Naive B cell (primary cell): ENCODE measurements around the gene RGS9. TPM values are rescaled to one million over a fixed set of nuclear protein-coding genes. Genes with fewer than 3 reads are reported as not detected.
A peak's percentile ranks its signal among the peaks of the same experiment; 100 is the strongest.
"Not testable (repeated sequence)": the region's sequence is repeated elsewhere in the genome, so short reads cannot be mapped to it uniquely, and the experiment has no call there.

Source experiments
- ATAC-seq, 2 donors: fragments of 150-1000 bp; cut with Tn5 transposase; 2 replicates each; pipeline ENCODE4 v1.10.0; 2021; ENCODE audit warnings: low read depth in 2 of 2, mild to moderate bottlenecking in 2 of 2, moderate library complexity in 2 of 2
- DNase-seq: peaks from one replicate; pipeline ENCODE4 v3.0.0; 2022
- H3K27ac Mint-ChIP-seq, 6 donors: one replicate each; pipeline ENCODE4 v1.8.0; 2020 to 2022; ENCODE audit warnings: mild to moderate bottlenecking in 6 of 6, mixed read lengths in 6 of 6, moderate library complexity in 5 of 6, inconsistent platforms in 2 of 6
- H3K27me3 Mint-ChIP-seq, 3 donors: one replicate each; pipeline ENCODE4 v1.8.0; 2021 to 2022; ENCODE audit warnings: mixed read lengths in 3 of 3, mild to moderate bottlenecking in 1 of 3
- H3K36me3 Mint-ChIP-seq, 2 donors: one replicate each; pipeline ENCODE4 v1.8.0; 2020 to 2022; ENCODE audit warnings: mixed read lengths in 2 of 2, inconsistent platforms in 1 of 2, mild to moderate bottlenecking in 1 of 2
- H3K4me1 Mint-ChIP-seq, 3 donors: one replicate each; pipeline ENCODE4 v1.8.0; 2020 to 2022; ENCODE audit warnings: mixed read lengths in 3 of 3, inconsistent platforms in 1 of 3, mild to moderate bottlenecking in 1 of 3, moderate library complexity in 1 of 3
- H3K4me3 Mint-ChIP-seq, 8 donors: one replicate each; pipeline ENCODE4 v1.8.0; 2020 to 2022; ENCODE audit warnings: mild to moderate bottlenecking in 8 of 8, mixed read lengths in 8 of 8, moderate library complexity in 8 of 8, inconsistent platforms in 2 of 8
- H3K9me3 Mint-ChIP-seq, 7 donors: one replicate each; pipeline ENCODE4 v1.8.0; 2020 to 2022; ENCODE audit warnings: mixed read lengths in 7 of 7, mild to moderate bottlenecking in 5 of 7, inconsistent platforms in 2 of 7, moderate library complexity in 1 of 7
- polyA plus RNA-seq, 6 donors: library from polyadenylated mRNA; unstranded; fragments of 300-500 nt; fragmentation: Illumina TruSeq; gene quantifications; one replicate each; pipeline ENCODE4 v1.2.3, GENCODE V29; 2021; ENCODE audit warnings: low read depth in 6 of 6

Gene RGS9
- polyA plus RNA-seq, 6 donors from 2014 or later: 1.2 TPM; not detected in 5

DNA sequence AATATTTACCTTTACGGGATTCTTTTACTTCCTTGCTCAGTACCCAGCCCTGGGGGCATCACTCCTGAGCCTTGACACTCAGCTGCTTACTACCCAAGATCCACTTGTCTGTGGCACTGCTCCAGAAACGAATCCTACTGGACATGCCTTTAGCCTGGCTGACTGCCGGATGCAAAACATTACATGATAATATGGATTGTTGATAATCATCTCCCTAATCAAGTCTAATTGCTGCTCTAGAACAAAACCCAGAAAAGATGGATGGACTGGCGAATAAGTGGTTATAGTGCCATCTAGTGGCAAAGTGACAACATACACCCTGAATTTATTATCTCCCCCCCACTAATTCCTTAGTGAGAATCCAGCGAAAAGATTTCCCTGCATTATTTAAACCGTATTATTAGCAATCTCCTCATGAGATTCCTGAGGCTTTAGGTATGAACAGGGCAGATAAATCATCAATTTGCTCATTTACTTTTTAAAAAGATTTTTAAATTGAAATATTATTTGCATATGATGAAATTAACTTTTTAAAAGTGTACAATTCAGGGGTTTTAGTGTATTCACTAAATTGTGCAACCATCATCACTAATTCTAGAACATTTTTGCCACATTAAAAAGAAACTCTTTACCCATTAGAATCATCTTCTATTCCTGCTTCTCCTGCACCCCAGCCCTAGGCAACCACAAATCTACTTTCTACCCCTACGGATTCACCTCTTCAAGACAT, 61.6 kb downstream of the RGS9 start:
- Mint-ChIP-seq H3K27ac (peak overlapping the region in 1 of 6 donors; percentile 36), H3K27me3 (peaks cover 0 to 18% (median 14%) of the 10 kb centered on the region in 3 donors), H3K36me3 (no peaks in the 10 kb centered on the region), H3K4me3 (no peak overlapping the region), H3K9me3 (no peaks in the 10 kb centered on the region), H3K4me1 (no peaks in the 10 kb centered on the region)
- ATAC-seq: peak; percentile 32 to 43
- peak; percentile 46 for DNase-seq

DNA sequence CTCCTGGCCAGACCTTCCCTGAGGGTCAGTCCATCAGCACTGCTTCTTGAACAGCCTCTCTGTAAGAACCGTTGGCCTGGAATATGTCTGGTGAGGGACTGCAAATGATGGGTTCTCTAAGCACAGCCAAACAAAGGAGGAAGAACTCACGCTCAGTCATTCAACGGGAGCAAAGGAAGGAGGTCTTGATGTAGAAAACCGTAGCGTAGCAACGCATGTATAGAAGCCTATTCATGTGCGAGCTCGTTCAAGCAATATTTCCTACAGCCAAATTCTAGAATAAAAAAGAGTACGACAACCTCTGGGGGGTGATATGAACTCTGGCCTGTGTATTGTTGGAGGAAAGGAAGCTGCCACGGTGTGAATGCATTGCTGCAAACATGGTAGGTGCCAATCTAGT, 64.2 kb downstream of the RGS9 start:
- H3K4me1 Mint-ChIP-seq: no peaks in the 10 kb centered on the region
- H3K4me3 Mint-ChIP-seq: no peak overlapping the region
- H3K27me3 Mint-ChIP-seq: peaks cover 0 to 19% (median 18%) of the 10 kb centered on the region in 3 donors
- H3K27ac Mint-ChIP-seq: peak overlapping the region in 1 of 6 donors; percentile 28
- no peak for DNase-seq
- H3K36me3 Mint-ChIP-seq: no peaks in the 10 kb centered on the region
- ATAC-seq: no peak
- H3K9me3 Mint-ChIP-seq: no peaks in the 10 kb centered on the region

DNA sequence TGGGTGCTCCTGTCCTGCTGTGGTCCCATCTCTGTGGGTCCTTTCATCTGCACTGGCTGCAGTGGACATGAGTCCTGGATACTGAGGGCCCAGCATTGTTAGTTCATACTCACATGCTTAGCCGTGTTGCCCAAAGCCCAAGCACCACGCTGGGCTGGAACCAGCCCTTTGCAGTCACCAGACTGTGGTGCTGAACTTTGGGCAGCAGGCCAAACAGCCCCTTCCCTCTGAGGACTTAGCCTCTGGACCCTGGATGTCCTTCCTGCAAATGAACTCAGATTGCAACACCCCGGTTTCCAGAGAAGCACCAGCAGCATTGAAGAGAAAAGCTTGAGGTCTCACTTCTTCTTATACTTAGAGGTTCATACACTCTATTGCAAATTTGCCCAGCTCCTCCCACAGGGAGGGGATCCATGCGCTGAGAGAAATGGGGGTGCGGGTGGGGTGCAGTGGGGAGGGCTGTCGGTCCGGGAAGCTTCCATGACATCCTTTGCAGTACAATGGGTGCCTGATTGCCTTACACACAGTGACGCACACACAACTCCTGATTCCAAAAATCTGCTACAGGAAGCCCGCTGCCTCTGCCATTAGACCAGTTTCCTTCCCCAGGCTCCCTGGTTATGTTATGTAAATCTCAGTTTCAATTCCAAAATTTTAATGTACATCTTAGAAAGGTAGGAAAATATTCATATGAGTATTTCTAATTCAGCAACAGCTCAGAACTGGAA, 65.8 kb downstream of the RGS9 start:
- no peak for DNase-seq
- no peak for ATAC-seq
- H3K9me3 Mint-ChIP-seq: no peaks in the 10 kb centered on the region
- no peaks in the 10 kb centered on the region for H3K36me3 Mint-ChIP-seq
- no peaks in the 10 kb centered on the region for H3K4me1 Mint-ChIP-seq
- no peak overlapping the region for H3K27ac Mint-ChIP-seq
- H3K4me3 Mint-ChIP-seq: no peak overlapping the region
- H3K27me3 Mint-ChIP-seq: peaks cover 0 to 19% (median 18%) of the 10 kb centered on the region in 3 donors

DNA sequence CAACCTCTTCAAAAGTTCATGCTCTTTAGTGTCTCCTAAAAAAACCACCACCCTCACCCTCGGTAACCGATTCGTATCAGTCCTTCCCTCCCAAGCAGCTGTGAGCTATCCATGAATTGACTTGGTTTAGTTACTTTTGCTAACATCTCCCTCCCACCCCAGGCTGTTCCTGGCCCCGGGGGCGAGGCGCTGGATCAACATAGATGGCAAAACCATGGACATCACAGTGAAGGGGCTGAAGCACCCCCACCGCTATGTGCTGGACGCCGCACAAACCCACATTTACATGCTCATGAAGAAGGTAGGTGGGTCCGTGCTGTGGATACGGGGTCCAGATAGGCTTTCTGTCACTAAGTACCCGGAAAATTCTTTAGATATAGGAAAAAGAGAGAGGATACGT, 66.8 kb downstream of the RGS9 start:
- H3K4me3 Mint-ChIP-seq: no peak overlapping the region
- peaks cover 0 to 19% (median 18%) of the 10 kb centered on the region in 3 donors for H3K27me3 Mint-ChIP-seq
- H3K9me3 Mint-ChIP-seq: no peaks in the 10 kb centered on the region
- no peak for ATAC-seq
- no peaks in the 10 kb centered on the region for H3K4me1 Mint-ChIP-seq
- DNase-seq: no peak
- H3K27ac Mint-ChIP-seq: no peak overlapping the region
- no peaks in the 10 kb centered on the region for H3K36me3 Mint-ChIP-seq

DNA sequence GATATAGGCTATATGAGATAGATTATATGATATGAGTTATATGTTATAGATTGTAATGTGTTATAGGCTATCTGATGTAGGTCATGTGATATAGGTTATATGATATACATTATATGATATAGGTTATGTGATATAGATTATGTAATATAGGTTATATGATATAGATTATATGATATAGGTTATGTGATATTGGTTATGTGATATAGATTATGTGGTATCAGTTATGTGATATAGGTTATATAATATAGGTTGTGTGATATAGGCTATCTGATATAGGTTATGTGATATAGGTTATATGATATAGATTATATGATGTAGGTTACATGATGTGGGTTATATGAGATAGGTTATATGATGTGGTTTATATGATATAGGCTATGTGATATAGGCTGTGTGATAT, 68.5 kb downstream of the RGS9 start:
- Mint-ChIP-seq H3K9me3 (no peaks in the 10 kb centered on the region), H3K36me3 (no peaks in the 10 kb centered on the region), H3K27ac (no peak overlapping the region), H3K4me3 (no peak overlapping the region), H3K4me1 (no peaks in the 10 kb centered on the region), H3K27me3 (peaks cover 0 to 19% (median 18%) of the 10 kb centered on the region in 3 donors)
- ATAC-seq: no peak
- DNase-seq: no peak

DNA sequence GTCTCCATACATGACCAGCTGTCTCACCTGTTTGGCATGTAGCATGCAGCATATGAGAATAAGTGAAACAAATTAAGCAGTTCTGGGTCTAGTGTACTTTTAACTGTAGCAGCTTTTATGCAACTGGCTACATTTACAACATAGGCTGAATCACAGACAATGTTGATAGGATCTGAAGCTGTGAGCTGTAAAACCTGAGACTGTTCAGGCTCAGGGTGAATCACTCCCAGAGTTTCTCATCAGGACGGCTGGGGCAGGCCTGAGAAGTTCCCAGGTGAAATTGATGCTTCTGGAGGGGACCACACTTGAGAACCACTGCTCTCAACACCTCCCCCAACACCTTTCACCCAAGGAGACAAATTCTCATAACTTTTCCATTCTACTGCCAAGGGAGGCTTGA, 70.3 kb downstream of the RGS9 start:
- not testable (repeated sequence) for ATAC-seq, H3K36me3 Mint-ChIP-seq, DNase-seq, H3K9me3 Mint-ChIP-seq, H3K4me3 Mint-ChIP-seq, H3K4me1 Mint-ChIP-seq, H3K27ac Mint-ChIP-seq
- peaks cover 6 to 14% (median 7%) of the 10 kb centered on the region in 3 donors for H3K27me3 Mint-ChIP-seq

DNA sequence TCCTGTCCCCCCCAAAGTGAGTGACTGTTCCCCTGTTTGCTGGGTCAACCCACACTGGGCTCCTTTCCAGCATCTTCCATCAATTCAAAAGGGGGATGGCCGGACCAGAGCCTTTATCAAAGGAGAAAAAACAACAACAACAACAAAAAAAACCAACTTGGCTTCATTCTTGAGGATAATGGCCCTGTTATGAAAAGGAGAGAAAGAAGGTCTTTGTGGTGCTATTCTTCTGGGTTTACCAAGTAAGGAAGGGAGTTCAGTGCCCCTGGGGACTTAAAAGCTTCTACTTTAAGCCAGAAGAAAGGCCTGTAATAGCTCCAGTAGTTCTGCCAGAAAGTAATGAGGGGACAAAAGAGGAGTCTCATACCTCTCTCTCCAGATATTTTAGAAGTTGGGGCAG, 71.5 kb downstream of the RGS9 start:
- DNase-seq (no peak), ATAC-seq (no peak)
- no peaks in the 10 kb centered on the region for H3K4me1 Mint-ChIP-seq
- H3K27ac Mint-ChIP-seq: no peak overlapping the region
- no peaks in the 10 kb centered on the region for H3K36me3 Mint-ChIP-seq
- peaks cover 12 to 14% (median 13%) of the 10 kb centered on the region in 3 donors for H3K27me3 Mint-ChIP-seq
- no peaks in the 10 kb centered on the region for H3K9me3 Mint-ChIP-seq
- no peak overlapping the region for H3K4me3 Mint-ChIP-seq

DNA sequence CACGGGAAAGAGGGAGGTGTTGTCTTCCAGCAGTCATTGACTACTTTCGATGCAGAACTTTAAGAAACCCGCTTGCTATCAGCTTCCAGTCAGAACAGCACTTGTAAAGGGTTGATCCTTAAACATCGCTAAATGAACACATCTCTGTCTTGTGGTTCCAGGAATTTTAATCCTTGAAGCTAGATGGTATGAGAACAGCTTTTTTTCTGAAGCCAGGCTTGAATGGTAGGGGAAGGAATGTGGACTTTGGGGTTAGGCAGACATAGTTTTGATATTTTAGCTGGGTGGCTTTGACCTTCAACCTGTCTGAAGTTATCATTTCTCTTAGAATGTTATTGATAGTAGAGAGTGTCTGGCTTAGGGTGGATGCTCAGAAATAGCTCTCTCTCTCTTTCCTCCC, 81.1 kb downstream of the RGS9 start:
- H3K36me3 Mint-ChIP-seq: no peaks in the 10 kb centered on the region
- no peaks in the 10 kb centered on the region for H3K4me1 Mint-ChIP-seq
- H3K4me3 Mint-ChIP-seq: no peak overlapping the region
- H3K9me3 Mint-ChIP-seq: no peaks in the 10 kb centered on the region
- ATAC-seq (no peak), DNase-seq (no peak)
- H3K27ac Mint-ChIP-seq: no peak overlapping the region
- peaks cover 28 to 44% (median 30%) of the 10 kb centered on the region in 3 donors for H3K27me3 Mint-ChIP-seq

DNA sequence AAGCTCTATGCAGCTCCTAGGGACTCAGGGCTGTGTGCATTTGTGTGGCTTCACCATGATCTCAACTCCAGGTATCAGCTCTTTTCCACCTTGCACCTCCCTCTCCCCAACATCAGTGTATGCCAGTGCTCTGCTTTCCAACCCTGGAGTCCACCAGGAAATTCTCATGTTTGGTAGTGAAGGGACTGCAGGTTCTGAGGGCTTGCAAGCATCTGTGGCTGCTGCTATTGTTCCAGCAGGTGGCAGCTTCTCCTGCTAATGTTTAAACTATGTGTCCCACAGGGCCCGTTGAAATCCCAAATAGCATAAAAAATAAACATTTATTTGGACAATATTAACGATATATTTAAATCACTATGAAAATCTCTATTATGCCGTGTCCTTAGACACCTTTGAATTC, 82.0 kb downstream of the RGS9 start:
- H3K36me3 Mint-ChIP-seq: no peaks in the 10 kb centered on the region
- DNase-seq (no peak), ATAC-seq (no peak)
- H3K4me1 Mint-ChIP-seq: no peaks in the 10 kb centered on the region
- no peak overlapping the region for H3K27ac Mint-ChIP-seq
- H3K4me3 Mint-ChIP-seq: no peak overlapping the region
- no peaks in the 10 kb centered on the region for H3K9me3 Mint-ChIP-seq
- H3K27me3 Mint-ChIP-seq: peaks cover 22 to 35% (median 28%) of the 10 kb centered on the region in 3 donors

DNA sequence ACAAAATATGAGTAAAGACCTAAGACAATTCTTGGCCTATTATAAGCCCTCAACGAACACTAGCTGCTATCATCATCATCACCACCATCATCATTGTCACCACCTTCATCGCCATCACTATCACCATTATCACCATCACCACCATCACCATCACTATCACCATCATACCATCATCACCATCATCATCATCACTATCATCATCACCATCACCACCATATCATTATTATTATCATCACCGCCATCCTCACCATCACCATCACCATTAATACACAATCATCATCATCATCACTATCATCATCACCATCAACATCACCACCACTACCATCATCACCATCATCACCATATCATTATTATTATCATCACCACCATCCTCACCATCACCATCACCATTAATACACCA, 82.5 kb downstream of the RGS9 start:
- H3K9me3 Mint-ChIP-seq: no peaks in the 10 kb centered on the region
- peaks cover 19 to 29% (median 22%) of the 10 kb centered on the region in 3 donors for H3K27me3 Mint-ChIP-seq
- no peaks in the 10 kb centered on the region for H3K4me1 Mint-ChIP-seq
- DNase-seq (no peak), ATAC-seq (no peak)
- H3K4me3 Mint-ChIP-seq: no peak overlapping the region
- H3K36me3 Mint-ChIP-seq: no peaks in the 10 kb centered on the region
- no peak overlapping the region for H3K27ac Mint-ChIP-seq

DNA sequence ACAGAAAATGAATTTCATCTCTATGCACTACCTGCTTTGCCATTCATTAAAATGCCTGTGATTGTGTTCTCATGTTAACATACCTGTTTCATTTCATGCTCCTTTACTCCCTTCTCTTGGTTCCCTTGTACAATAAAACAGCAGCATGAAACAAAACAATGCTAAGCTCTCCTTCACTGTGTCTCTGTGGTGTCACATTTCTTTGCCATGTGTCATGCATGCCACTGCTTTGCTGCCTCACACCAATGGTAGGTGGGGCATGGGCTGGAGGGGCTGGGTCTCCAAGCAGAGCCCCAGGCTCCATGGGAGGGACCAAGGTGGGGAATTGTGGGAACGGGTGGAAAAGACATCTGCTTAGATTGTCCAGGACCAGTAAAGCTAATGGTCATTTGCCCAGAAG, 83.6 kb downstream of the RGS9 start:
- H3K27me3 Mint-ChIP-seq: peaks cover 14 to 27% (median 24%) of the 10 kb centered on the region in 3 donors
- no peak for ATAC-seq

DNA sequence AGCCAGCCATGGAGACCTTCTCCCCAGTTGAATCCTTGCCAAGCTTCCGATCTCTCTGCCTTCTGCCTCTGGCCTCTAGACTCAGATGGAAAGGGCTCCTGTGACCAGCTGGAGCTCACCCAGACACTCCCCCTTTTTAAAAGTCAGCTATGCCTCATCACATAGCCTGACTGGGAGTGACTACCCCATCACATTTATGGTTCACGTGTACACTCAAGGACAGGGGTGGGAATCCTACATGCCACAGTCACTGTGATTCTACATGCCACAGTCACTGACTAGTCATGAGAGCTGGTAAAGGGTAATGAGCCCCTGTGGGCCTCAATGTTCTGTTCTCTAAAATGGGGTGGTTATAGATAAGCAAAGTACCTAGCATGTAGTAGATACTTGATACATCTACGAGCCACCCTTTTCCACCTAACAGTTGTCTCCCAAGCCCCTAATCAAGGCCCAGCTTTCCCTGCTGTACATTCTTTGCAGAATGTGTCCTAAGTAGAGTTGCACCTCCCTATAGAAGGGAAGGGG, 85.1 kb downstream of the RGS9 start:
- no peak overlapping the region for H3K4me3 Mint-ChIP-seq
- ATAC-seq (no peak), DNase-seq (no peak)
- H3K27me3 Mint-ChIP-seq: peaks cover 15 to 31% (median 26%) of the 10 kb centered on the region in 3 donors
- H3K27ac Mint-ChIP-seq: no peak overlapping the region
- H3K9me3 Mint-ChIP-seq: no peaks in the 10 kb centered on the region
- no peaks in the 10 kb centered on the region for H3K36me3 Mint-ChIP-seq
- no peaks in the 10 kb centered on the region for H3K4me1 Mint-ChIP-seq

More for the DNA sequence above, 83.6 kb downstream of the RGS9 start:
- Mint-ChIP-seq H3K4me3 (no peak overlapping the region), H3K27ac (no peak overlapping the region), H3K36me3 (no peaks in the 10 kb centered on the region), H3K4me1 (no peaks in the 10 kb centered on the region), H3K9me3 (no peaks in the 10 kb centered on the region)
- DNase-seq: no peak

DNA sequence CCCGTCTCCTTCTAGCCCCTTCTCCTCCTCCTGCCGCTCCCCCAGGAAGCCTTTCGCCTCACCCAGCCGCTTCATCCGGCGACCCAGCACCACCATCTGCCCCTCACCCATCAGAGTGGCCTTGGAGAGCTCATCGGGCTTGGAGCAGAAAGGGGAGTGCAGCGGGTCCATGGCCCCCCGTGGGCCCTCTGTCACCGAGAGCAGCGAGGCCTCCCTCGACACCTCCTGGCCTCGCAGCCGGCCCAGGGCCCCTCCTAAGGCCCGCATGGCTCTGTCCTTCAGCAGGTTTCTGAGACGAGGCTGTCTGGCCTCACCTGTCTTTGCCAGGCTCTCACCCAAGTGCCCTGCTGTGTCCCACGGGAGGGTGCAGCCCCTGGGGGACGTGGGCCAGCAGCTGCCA, 87.9 kb downstream of the RGS9 start:
- Mint-ChIP-seq H3K4me1 (peaks cover 6 to 13% (median 8%) of the 10 kb centered on the region in 3 donors), H3K4me3 (no peak overlapping the region), H3K36me3 (no peaks in the 10 kb centered on the region), H3K9me3 (no peaks in the 10 kb centered on the region), H3K27ac (no peak overlapping the region), H3K27me3 (peaks cover 23 to 47% (median 44%) of the 10 kb centered on the region in 3 donors)
- ATAC-seq: no peak
- no peak for DNase-seq

DNA sequence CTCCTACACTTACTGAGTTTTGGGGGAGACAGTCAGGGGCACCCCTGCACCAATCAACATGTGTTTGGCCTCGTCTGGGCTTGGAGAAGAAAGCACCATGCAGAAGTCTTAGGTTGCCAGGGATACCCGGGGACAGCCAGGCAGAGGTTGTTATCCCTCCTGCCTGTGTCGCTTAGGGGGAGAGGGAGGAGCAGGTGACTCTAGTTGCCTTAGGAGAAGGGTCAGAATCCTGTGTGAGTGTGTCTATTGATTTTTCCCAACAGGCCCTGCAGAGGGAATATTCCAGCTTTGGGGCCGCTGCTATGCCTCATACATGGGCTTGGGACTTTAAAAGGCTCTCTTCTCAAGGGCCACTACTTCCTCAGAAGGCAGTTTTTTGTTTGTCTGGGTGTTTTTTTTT, 89.1 kb downstream of the RGS9 start:
- peaks cover 31 to 58% (median 52%) of the 10 kb centered on the region in 3 donors for H3K27me3 Mint-ChIP-seq
- H3K4me3 Mint-ChIP-seq: no peak overlapping the region
- no peaks in the 10 kb centered on the region for H3K9me3 Mint-ChIP-seq
- ATAC-seq (no peak), DNase-seq (no peak)
- no peaks in the 10 kb centered on the region for H3K36me3 Mint-ChIP-seq
- peak overlapping the region in 1 of 6 donors; percentile 16 for H3K27ac Mint-ChIP-seq
- peaks cover 6 to 13% (median 8%) of the 10 kb centered on the region in 3 donors for H3K4me1 Mint-ChIP-seq
